GM21723 (cell line): ENCODE results near the gene IMP4.
A peak's percentile ranks its signal among the peaks of the same experiment; 100 is the strongest.

Experiments used
- ATAC-seq: cut with Tn5 transposase; IDR thresholded peaks from one replicate; pipeline ENCODE4 v1.9.1; 2021; ENCODE audit warnings: mild to moderate bottlenecking, moderate library complexity; ENCODE audit not compliant: unreplicated experiment

The IMP4 gene

GRCh38 chr2:130355172-130355577 lies 12.5 kb downstream of the IMP4 start:
- no peak for ATAC-seq

DNA sequence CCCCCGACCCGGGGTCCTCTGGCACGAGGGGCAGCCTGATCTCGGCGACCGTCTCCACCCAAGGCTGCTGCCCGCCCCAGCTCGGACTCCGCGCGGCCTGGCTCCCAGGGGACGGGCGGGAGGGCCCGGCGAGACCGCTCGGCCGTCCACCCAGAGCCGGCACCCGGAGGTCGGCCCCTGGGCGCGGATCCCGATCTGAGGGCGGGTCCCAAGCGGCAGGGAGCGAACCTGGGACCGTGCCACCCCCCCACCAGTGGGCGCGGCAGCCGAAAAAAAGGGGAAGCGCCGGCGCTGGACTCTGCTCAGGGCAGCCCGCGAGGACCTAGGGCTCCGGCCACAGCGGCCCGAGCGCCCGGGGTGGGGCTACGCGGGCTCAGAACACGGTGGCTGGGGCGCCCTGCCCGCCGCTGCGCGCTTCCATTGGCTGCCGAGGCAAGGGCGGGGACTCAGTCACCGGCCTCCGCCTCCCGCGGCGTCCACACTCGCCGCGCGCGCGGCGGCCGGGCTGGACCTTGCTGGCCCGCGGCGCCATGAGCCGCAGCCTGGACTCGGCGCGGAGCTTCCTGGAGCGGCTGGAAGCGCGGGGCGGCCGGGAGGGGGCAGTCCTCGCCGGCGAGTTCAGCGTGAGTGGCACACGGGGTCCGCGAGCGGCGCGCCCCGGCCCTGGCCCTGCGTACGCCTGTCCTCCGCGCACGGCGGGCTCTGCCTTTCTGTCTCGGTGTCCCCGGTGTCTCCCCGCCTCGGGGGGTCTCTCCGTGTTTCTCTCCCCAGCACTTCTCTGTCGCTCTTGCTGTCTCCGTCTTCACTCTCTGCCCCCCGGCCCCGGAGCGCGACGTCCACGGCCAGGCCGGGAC lies 13.1 kb downstream of the IMP4 start, which contains the start of gene PTPN18:
PTPN18 (plus strand) TSS at position 479 of the 854 bp plus-strand sequence; CDS start at position 531, 52 bp downstream.
- peak; percentile 87 for ATAC-seq

- ATAC-seq: no peak
Measured at GRCh38 chr2:130357864-130358263, 15.2 kb downstream of the IMP4 start.

- ATAC-seq: no peak
Measured at GRCh38 chr2:130358420-130359350, 16.0 kb downstream of the IMP4 start.

GRCh38 chr2:130359466-130359865 lies 16.8 kb downstream of the IMP4 start:
- no peak for ATAC-seq

DNA sequence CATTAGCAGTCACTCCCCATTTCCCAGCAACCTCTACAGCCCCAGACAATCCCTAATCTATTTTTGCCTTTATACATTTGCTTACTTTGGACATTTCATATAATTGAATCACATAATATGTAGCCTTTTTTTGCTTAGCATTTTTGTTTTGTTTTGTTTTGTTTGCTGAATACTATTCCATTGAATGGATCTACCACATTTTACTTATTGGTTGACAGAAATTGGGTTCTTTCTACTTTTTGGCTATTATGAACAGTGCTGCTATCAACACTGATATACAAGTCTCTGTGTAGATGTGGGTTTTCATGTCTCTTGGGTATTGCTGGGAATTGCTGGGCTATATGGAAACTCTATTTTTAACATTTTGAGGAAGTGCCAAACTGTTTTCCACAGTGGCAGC lies 20.8 kb downstream of the IMP4 start:
- no peak for ATAC-seq

- ATAC-seq: no peak
Measured at GRCh38 chr2:130365075-130365474, 22.4 kb downstream of the IMP4 start.

GRCh38 chr2:130365963-130366362 lies 23.3 kb downstream of the IMP4 start:
- ATAC-seq: no peak

DNA sequence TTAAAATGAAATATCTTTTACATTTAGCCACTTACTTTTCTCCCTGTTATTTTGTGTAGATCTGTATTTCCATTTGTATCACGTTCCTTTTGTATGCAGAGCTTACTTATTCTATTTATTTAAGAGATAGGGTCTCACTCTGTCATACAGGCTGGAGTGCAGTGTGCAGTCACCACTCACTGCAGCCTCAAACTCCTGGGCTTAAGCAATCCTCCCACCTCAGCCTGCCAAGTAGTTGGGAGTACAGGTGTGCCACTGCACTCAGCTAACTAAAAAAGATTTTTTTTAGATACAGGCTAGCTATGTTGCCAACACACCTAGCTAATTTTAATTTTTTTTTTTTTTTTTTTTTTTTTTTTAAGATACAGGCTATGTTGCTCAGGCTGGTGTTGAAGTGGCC lies 24.0 kb downstream of the IMP4 start:
- ATAC-seq: no peak

- no peak for ATAC-seq
Measured at GRCh38 chr2:130368786-130369185, 26.1 kb downstream of the IMP4 start.

DNA sequence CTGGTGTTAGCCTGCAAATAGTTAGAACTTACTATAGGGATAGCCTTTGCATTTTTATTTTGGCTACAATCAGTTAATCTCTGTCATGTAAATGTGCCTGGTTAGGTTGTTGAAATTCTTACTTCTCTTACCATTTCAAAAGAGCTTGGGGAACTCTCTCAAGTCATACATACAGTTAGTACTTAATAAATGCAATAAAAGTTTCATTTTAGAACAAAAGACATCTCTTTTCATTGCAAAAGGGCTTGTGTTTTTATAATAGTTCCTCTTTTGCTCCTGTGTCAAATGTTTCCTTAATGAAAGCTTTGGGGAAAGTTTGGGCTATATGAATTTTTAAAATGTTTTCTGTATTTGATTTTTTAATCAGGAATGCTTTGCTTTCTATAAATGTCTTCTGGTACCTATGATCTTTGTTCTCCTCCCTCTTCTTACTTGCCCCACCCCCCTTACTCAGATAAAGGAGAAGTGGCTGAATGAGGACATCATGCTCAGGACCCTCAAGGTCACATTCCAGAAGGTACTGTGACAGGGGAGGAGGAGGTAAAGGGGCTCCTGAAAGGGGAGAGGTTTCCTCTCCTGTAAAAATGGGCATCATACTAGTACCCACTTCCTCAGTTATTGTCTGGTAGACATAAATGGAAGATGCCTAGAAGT lies 26.7 kb downstream of the IMP4 start:
- ATAC-seq: no peak

DNA sequence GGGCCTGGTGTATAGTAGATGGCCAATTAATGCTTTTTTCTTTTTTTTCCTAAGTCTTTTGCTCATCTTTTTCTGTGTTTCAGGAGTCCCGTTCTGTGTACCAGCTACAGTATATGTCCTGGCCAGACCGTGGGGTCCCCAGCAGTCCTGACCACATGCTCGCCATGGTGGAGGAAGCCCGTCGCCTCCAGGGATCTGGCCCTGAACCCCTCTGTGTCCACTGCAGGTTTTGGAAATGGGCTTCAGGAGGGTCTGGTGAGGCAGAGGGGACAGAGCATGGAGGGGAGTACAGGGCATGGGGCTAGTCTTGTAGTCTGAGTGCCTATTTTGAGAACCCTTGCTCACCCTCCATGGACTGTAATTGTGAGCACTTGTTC lies 27.3 kb downstream of the IMP4 start:
- no peak for ATAC-seq

DNA sequence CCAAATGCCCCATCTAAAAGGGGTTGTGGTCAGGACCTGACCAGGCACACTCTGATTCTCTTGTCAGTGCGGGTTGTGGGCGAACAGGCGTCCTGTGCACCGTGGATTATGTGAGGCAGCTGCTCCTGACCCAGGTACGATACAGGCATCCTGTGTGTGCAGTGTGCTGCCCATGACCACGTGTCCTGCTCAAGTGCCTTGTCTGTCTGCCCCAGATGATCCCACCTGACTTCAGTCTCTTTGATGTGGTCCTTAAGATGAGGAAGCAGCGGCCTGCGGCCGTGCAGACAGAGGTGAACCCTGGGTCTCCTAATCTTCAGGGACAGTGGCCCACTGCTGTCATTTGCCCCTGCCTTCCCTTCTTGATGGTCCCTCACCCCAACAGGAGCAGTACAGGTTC lies 27.8 kb downstream of the IMP4 start:
- no peak for ATAC-seq

DNA sequence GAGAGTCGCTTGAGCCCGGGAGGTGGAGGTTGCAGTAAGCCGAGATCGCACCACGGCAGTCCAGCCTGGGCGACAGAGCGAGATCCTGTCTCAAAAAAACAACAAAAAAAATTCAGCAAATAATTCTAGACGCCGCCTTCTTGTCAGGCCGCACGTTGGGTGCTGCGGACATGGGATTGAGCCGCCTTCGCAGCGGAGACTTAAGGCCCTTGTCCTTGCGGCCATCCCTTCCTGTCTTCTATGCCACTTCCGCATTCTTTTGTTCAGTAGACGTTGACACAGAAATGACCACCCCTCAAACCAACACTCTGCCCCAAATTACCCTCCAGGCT lies 29.0 kb downstream of the IMP4 start:
- ATAC-seq: peak; percentile 31

GRCh38 chr2:130372055-130372832 lies 29.5 kb downstream of the IMP4 start:
- peak; percentile 75 for ATAC-seq

DNA sequence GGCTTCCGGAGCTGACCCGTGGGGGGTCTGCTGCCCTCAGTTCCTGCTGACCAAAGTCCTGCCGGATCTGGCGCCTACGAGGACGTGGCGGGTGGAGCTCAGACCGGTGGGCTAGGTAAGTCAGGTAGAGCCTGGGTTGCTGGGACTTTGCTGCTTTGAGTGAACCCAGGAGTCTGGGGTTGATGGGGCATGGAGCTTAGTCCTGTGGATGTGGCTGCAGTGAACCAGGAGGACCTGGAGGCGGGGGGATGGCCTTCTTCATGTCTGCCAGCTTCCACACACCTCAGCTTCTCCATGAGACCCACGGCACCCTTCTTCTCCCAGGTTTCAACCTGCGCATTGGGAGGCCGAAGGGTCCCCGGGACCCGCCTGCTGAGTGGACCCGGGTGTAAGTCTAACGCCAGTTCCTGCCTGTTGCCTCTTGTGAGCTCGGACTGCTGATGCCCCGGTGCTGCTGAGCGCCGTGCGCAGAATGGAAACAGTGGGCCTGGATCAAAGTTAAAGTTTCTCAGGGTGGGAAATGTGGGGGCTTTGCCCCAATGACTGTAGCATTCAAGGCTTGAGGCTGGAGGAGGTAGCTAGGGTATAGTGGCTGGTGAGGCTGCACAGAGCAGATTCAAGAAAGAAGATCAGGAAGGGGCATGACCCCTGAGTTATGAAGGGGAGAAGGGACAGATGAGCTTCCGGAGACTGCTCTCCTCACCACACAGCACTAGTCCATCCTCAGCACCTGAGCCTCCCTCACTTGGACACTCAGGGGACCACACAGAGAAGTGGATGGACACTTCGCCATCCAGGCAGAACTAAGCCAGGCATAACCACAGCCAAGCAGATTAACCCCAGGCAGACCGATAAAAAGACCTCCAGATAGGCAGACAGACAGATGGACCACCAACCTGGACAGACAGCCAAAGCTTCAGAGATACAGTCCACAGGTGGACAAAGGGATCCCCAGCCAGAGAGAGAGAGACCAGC lies 30.4 kb downstream of the IMP4 start:
- ATAC-seq: peak; percentile 2

GRCh38 chr2:130373808-130374365 lies 31.2 kb downstream of the IMP4 start:
- no peak for ATAC-seq

DNA sequence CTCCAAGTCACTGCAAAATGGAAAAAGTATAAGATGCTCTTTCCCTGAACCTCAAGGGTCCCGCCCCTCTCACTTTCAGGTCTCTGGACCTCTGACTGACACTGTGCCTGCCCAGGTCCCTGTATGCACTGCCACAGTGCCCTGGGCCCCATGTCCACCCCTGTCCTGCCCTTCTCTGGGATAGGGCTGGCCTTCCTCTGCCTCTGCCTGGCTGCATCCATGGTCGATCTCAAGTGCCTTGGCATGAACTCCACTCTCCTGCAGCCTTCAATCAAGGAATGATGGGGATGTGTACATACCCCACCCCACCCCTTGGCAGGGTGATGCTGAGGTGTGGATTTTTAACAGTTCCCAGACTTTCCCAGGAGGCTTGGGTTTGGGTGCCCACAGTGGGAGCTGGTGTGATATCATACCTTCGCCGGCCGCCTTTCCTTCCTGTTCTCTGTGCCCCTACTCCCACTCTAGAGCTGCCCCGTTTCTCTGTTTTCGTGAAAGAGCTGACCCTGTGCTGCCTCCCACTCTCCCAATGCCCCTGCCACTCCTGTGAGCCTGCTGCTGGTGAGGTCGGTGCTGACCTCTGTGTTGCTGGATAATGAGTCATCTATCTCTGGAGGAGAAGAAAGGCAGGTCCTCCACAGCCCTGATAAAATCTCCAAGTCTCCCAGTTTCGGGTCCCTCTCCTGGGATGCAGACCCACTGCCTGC lies 32.0 kb downstream of the IMP4 start:
- no peak for ATAC-seq
